ENCODE data around the gene LRRC8A. TPM values are rescaled to one million over a fixed set of nuclear protein-coding genes. Genes with fewer than 3 reads are reported as not detected.

Gene LRRC8A
- total and polyA plus RNA-seq, 2 of the 13 experiments (the other 11 are each of a cell fraction or from before 2014, with no cell fraction given) = 16.1 to 40.6 TPM

DNA sequence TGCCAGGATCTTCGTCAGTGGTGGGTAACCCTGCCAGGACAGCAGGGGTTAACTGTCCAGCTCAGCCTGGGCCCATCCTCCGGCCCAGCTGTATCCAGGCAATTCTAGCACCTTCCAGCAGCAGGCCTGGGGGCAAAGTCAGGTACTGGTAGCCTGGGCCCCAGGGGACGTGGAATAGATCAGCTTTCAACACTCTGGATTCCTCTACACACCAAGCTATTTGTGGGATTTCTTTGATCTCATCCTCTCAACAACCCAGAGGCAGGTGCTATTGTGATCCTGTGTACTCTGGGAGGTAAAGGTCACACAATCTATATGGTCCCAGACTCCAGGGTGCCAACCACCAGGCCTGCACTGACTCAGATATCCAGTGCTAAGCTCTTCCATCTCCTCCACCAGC, 43.6 kb upstream of the LRRC8A start (continued):
- TF ChIP-seq, protein P1, sequence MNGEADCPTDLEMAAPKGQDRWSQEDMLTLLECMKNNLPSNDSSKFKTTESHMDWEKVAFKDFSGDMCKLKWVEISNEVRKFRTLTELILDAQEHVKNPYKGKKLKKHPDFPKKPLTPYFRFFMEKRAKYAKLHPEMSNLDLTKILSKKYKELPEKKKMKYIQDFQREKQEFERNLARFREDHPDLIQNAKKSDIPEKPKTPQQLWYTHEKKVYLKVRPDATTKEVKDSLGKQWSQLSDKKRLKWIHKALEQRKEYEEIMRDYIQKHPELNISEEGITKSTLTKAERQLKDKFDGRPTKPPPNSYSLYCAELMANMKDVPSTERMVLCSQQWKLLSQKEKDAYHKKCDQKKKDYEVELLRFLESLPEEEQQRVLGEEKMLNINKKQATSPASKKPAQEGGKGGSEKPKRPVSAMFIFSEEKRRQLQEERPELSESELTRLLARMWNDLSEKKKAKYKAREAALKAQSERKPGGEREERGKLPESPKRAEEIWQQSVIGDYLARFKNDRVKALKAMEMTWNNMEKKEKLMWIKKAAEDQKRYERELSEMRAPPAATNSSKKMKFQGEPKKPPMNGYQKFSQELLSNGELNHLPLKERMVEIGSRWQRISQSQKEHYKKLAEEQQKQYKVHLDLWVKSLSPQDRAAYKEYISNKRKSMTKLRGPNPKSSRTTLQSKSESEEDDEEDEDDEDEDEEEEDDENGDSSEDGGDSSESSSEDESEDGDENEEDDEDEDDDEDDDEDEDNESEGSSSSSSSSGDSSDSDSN (CRISPR knock-in tag; IDR thresholded peaks at IDR 0.05) = peak; percentile 46; the same call in 1 of the 2 replicates
- TF ChIP-seq HMG20A (CRISPR knock-in tag; IDR thresholded peaks at IDR 0.05; ENCODE audit: borderline replicate concordance) (peak; percentile 75; the same call in 1 of the 2 replicates), SALL1 (CRISPR knock-in tag; IDR thresholded peaks at IDR 0.05) (peak; percentile 88), AHR (CRISPR knock-in tag; IDR thresholded peaks at IDR 0.05) (no peak), FOXC1 (CRISPR knock-in tag; IDR thresholded peaks at IDR 0.05; ENCODE audit: borderline replicate concordance) (0 out of 2 replicates have a peak, but pooled peaks have one; percentile 30), HOXA7 (CRISPR knock-in tag; IDR thresholded peaks at IDR 0.05) (no peak), HNF4G (IDR thresholded peaks at IDR 0.05; ENCODE audit: borderline replicate concordance, low read depth, low read length) (peak; percentile 88), HNF4G (CRISPR knock-in tag; IDR thresholded peaks at IDR 0.05; ENCODE audit: borderline replicate concordance, low read depth) (peak; percentile 69; the same call in 1 of the 2 replicates), ZNF816 (CRISPR knock-in tag; IDR thresholded peaks at IDR 0.05; ENCODE audit: borderline replicate concordance) (no peak), HNRNPUL1 (IDR thresholded peaks at IDR 0.05; ENCODE audit: low read depth, low read length) (no peak), ZMYM4 (CRISPR knock-in tag; IDR thresholded peaks at IDR 0.05) (peak; percentile 35; the same call in 1 of the 2 replicates), SIX4 (CRISPR knock-in tag; IDR thresholded peaks at IDR 0.05) (peak; percentile 88), DR1 (CRISPR knock-in tag; IDR thresholded peaks at IDR 0.05) (no peak), CEBPG (CRISPR knock-in tag; IDR thresholded peaks at IDR 0.05) (0 out of 2 replicates have a peak, but pooled peaks have one; percentile 11), ZNF333 (CRISPR knock-in tag; IDR thresholded peaks at IDR 0.05; ENCODE audit: borderline replicate concordance) (no peak), GPN1 (CRISPR knock-in tag; IDR thresholded peaks at IDR 0.05; ENCODE audit: borderline replicate concordance) (no peak), ZNF678 (CRISPR knock-in tag; IDR thresholded peaks at IDR 0.05) (no peak)
- TF ChIP-seq, protein P2, sequence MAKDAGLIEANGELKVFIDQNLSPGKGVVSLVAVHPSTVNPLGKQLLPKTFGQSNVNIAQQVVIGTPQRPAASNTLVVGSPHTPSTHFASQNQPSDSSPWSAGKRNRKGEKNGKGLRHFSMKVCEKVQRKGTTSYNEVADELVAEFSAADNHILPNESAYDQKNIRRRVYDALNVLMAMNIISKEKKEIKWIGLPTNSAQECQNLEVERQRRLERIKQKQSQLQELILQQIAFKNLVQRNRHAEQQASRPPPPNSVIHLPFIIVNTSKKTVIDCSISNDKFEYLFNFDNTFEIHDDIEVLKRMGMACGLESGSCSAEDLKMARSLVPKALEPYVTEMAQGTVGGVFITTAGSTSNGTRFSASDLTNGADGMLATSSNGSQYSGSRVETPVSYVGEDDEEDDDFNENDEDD (CRISPR knock-in tag; IDR thresholded peaks at IDR 0.05; ENCODE audit: borderline replicate concordance) = peak; percentile 20; the same call in 1 of the 2 replicates
- TF ChIP-seq, protein P3, sequence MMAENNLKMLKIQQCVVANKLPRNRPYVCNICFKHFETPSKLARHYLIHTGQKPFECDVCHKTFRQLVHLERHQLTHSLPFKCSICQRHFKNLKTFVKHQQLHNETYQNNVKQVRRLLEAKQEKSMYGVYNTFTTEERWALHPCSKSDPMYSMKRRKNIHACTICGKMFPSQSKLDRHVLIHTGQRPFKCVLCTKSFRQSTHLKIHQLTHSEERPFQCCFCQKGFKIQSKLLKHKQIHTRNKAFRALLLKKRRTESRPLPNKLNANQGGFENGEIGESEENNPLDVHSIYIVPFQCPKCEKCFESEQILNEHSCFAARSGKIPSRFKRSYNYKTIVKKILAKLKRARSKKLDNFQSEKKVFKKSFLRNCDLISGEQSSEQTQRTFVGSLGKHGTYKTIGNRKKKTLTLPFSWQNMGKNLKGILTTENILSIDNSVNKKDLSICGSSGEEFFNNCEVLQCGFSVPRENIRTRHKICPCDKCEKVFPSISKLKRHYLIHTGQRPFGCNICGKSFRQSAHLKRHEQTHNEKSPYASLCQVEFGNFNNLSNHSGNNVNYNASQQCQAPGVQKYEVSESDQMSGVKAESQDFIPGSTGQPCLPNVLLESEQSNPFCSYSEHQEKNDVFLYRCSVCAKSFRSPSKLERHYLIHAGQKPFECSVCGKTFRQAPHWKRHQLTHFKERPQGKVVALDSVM (CRISPR knock-in tag; IDR thresholded peaks at IDR 0.05) = no peak
- TF ChIP-seq, protein P4, sequence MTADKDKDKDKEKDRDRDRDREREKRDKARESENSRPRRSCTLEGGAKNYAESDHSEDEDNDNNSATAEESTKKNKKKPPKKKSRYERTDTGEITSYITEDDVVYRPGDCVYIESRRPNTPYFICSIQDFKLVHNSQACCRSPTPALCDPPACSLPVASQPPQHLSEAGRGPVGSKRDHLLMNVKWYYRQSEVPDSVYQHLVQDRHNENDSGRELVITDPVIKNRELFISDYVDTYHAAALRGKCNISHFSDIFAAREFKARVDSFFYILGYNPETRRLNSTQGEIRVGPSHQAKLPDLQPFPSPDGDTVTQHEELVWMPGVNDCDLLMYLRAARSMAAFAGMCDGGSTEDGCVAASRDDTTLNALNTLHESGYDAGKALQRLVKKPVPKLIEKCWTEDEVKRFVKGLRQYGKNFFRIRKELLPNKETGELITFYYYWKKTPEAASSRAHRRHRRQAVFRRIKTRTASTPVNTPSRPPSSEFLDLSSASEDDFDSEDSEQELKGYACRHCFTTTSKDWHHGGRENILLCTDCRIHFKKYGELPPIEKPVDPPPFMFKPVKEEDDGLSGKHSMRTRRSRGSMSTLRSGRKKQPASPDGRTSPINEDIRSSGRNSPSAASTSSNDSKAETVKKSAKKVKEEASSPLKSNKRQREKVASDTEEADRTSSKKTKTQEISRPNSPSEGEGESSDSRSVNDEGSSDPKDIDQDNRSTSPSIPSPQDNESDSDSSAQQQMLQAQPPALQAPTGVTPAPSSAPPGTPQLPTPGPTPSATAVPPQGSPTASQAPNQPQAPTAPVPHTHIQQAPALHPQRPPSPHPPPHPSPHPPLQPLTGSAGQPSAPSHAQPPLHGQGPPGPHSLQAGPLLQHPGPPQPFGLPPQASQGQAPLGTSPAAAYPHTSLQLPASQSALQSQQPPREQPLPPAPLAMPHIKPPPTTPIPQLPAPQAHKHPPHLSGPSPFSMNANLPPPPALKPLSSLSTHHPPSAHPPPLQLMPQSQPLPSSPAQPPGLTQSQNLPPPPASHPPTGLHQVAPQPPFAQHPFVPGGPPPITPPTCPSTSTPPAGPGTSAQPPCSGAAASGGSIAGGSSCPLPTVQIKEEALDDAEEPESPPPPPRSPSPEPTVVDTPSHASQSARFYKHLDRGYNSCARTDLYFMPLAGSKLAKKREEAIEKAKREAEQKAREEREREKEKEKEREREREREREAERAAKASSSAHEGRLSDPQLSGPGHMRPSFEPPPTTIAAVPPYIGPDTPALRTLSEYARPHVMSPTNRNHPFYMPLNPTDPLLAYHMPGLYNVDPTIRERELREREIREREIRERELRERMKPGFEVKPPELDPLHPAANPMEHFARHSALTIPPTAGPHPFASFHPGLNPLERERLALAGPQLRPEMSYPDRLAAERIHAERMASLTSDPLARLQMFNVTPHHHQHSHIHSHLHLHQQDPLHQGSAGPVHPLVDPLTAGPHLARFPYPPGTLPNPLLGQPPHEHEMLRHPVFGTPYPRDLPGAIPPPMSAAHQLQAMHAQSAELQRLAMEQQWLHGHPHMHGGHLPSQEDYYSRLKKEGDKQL (CRISPR knock-in tag; IDR thresholded peaks at IDR 0.05; ENCODE audit: low read depth) = peak; percentile 91
